Stimulated activated CD4-positive, alpha-beta T cell treated with anti-CD3 and anti-CD28 coated beads, Interleukin-1b, Interleukin-23, amount 100 ng/mL, for 4 hours (primary cell): ENCODE results near the gene SORL1-AS1.

Experiments used
- DNase-seq, 2 donors: peaks; one replicate each; pipeline ENCODE4 v3.0.0-alpha.2; 2020; ENCODE audit warnings: low read depth in 2 of 2

SORL1-AS1 gene

DNA sequence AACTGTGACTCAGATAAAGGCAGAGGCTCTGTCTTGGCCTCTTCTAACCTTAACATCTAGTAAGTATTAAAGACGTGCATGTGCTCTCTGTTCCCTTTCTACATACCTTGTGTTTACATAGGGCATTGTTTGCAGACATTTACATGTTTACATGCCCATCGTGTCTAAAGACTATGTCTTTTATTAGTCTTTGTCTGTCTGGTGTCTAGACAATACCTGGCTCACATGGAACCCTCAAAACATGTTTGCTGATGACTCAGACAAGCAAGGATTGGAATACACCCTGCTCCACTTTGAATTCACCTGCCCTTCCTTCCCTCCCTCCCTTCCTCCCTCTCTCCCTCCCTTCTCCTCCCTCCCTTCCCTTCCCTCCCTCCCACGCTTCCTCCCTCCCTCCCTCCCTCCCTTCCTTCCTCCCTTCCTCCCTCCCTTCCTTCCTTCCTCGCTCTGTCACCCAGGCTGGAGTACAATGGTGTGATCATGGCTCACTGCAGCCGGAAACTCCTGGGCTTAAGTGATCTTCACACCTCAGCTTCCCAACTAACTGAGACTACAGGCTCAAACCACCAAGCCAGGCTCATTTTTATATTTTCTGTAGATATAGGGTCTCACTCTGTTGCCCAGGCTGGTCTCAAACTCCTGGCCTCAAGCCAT is 23.7 kb upstream of the SORL1-AS1 start:
- no peak for DNase-seq

DNA sequence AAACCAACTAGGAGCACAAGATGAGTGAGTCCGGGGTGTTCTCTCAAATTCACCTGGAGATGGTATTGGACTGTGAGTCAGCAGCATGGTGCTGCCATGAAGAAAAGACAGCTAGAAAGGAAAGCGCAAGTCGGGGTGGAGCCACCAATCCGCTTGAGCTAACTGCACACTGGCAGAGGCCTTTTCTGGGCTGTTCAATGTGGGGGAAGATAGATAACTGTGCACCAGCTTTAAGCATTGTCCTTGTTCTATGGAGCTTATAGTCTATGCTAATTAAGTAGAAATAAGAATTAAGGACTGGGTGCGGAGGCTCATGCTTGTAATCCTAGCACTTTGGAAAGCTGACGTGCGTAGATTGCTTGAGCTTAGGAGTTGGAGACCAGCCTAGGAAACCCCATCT is 21.9 kb upstream of the SORL1-AS1 start:
- DNase-seq, result no peak

DNA sequence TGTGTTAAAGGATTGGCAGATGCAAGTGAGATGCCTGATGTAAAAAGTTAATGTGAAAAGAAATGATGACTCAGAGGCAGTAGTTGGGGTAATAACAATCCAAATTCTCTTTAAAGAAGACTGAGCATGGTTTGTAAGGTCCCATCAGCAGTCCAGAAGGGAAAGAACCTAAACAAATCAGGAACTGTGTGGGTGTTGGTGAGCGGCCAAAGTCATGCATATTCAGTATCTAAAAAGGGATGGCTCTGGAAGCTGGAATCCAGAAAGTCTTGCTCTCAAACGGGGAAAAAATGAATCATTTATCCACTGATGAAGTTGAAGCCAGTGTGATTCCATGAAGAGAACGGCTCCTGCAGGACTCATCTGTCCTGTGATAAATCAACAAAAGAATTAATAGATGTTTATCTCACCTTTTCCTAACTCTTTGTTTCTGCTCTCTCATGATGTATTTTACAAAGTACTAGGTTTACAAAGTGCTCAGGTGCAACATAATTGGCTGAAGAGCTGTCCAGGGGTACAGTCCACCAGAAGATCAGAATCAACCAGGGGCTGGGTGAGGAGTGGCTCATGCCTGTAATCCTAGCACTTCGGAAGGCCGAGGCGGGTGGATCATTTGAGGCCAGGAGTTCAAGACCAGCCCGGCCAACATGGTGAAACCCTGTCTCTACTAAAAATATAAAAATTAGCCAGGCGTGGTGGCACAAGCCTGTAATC is 20.5 kb upstream of the SORL1-AS1 start:
- no peak for DNase-seq

DNA sequence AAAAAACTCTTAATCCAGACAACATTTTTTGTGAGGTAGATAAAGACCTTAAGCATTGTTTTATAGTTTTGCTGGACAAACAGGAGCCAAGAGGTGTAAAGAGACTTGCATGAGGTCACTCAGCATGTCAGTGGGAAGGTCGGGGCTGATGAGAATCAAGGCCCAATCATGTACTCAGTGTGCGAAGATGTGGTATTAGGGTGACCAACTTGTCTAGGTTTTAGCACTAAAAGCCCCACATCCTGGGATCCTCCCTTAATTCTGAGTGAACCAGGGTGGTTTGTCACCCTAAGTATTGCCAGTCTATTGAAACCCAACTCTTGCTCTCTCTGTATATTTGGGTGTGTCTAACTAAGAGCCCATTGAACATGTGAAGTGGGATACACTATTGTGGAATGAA is 19.5 kb upstream of the SORL1-AS1 start:
- DNase-seq, result no peak

DNA sequence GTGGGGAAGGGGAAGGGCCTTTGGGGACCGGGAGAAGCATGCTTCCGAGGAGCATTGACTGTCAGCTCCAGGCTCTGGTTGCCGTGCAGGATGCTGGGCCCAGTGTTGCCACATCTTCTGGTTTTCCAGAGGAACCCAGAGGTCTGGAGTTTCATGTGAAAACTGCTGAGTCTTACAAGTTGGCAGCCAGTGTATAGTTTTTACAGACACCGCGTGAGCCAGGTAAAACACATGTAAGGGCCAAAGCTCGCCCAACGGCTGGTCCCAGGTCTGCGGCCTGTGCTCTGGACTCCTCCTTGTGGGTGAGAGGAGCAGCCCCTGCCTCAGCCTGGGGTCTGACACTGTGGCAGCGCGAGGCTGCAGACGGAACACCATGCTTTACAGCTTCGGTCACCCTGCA is 18.4 kb upstream of the SORL1-AS1 start:
- no peak for DNase-seq

DNA sequence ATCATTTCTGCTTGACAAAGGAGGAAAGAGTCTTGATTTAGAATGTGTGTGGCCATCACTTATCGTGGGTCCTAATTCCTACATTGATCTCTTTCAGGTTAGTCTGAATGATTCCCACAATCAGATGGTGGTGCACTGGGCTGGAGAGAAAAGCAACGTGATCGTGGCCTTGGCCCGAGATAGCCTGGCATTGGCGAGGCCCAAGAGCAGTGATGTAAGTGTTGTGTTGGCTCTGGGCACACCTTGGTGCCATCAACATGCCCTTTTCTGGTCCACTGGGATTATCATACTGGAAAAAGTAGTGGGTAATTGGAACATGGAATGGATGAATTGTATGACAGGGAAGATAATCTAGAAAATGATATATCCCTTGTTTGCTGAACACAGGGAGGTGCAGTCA is 17.1 kb upstream of the SORL1-AS1 start:
- no peak for DNase-seq

DNA sequence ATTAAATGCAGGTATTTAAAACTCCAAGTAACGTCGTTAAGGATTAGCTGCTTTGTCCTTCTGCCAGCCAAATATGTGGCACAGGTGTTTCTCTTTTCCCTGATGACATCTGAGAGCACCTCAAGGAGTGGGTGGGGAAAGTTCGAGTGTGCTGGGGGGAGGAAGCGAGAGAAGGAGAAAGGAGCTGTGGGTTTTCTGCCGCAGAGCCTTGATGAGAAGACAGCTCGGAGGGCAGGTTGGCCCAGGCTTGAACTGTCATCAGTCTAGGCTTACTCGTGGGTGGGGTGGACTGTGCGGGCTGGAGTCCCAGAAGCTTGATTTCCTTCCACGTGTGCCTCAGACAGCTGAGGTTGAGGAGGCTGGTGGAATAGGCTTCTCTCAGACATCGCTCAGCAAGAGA is 15.2 kb upstream of the SORL1-AS1 start:
- DNase-seq, result peak; percentile 62 to 83

DNA sequence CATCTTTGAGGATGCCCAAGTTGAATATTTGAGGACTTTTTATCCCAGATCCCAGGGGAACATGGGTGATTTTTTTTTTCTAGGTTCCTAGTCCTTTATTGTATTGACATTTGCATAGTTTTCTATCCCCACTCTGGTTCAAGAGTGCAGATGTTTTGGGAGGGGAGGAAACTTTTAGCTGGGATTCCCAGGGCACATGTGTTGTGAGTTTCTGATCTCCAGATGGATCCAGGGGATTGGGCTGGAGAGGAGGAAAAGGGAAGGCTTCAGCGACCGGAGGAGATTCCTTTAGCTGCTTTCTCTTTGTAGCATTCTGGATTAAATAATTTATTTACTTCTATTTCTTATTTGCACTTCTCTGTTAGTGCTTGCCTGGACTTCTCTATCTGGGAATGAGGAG is 14.7 kb upstream of the SORL1-AS1 start:
- DNase-seq, result no peak

DNA sequence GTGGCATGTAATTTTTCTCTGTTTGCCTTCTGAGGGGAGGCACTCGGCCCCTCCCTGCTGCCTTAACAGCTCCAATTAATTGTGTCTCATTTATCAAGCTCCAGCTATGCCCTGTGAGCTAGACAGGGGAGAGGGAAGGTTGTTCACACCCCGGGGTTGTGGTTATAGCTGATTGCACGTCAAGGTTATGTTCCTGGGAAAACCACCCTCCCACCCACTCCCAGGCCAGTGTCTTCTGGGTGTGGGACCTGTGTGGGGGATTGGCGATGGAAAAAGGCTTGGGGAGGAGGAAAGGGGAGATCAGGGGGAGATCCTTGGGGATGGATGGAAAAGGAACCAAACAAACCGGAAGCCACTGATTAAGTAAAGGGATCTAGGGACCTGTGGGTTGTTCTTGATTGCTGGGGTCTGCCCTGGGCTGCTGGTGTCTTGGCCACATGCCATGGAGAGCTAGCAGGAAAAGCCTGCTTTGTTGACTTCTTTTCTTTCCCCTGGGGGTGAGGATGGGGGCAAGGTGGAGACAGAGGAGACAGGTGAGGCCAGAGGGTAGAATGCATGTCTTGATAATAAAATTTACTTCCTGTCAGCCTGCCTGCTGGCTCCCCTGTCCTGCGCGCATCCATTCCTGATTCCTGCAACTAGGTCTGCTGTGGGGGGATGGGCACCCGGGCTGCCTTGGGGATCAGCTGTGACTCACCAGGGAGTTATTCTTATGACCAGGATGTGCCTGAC is 13.5 kb upstream of the SORL1-AS1 start:
- DNase-seq, result peak in 1 of 2 donors; percentile 20

DNA sequence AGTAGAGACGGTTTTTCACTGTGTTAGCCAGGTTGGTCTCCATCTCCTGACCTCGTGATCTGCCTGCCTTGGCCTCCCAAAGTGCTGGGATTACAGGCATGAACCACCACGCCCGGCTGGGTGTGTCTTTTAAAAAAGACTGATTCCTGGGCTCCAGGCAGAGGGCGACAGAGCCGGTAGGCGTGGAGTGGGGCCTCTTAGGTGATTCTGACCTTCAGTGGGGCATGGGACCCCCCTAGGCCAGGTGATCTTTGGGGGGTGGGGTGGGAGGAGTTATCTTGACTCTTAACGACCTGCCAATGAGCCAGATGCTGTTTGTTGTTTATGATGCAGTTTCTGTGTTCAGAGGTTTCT is 12.9 kb upstream of the SORL1-AS1 start:
- DNase-seq, result no peak

DNA sequence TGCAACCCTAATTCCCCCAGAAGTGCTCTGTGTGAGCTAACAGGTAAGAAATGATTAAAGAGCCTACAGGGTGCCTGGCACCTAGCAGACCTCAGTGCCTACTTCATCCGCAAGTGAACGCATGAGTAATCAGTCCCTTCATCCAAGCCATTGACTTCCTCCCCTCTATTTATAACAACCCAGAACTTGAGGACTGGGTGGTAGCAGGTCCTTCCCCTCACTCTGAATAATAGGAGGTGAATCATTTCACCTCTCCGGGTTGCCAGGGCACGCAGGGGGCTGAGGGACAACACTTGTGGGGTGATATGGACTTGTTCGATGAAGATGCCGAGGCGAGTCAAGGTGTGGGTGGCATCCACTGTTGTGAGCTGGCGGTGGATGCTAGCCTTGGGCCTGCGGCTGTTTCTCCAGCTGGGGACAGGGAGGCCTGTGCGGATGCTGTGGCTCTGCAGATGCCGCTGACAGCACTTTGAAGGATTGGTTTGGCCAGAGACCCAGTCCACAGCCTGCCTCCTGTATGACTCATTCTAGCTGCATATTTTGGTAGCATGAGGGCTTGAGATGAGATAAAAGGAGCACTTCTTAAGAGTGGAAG is 11.7 kb upstream of the SORL1-AS1 start:
- peak; percentile 54 to 57 for DNase-seq

DNA sequence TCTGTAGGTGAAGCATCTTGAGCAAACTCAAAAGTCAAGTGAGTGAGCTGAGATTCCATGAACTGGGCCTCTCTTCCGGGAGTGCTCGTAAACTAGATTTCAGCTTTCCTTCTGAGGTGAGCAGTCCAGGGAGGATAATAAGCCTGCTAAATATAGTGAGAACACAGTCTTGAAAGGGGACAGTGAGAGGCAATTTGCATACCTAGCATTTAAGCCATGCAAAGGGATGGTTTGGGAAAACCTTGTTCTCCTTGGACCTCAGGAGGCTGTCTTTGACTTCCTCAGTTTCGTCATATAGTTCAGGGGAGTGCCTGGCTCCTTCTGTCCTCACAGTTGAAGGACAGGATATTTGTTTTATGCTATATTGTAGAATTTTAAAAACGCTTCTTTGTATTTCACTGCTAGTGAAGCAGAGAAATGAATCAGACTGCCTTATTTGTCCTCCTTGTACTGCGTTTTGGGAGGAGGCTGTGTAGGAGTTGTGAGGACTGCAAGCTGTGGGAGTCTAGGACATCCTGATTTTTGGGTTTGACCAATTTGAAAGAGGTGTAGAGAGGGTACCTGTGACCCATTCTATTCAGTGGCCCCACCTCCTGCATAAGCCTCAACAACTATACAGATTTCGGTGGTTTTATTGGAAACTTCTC is 11.0 kb upstream of the SORL1-AS1 start:
- DNase-seq, result no peak

DNA sequence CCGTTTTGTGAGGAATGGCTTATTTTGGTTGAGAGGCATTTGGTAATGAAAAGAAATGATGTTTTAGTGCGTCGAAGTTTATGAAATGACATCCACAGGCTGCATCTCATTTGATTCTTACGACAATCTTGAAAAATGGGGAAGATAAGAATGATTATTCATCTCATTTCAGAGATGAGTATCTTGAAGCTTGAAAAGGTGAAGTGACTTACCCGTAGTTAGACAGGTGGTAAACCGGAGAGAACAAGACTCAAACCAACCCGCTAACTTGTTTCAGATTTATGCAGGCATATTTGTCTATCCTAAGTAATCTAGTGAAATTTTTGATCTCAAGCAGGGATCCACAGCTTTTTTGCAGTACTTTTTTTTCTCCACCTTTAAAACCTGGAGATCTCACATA is 9.1 kb upstream of the SORL1-AS1 start:
- DNase-seq, result no peak

DNA sequence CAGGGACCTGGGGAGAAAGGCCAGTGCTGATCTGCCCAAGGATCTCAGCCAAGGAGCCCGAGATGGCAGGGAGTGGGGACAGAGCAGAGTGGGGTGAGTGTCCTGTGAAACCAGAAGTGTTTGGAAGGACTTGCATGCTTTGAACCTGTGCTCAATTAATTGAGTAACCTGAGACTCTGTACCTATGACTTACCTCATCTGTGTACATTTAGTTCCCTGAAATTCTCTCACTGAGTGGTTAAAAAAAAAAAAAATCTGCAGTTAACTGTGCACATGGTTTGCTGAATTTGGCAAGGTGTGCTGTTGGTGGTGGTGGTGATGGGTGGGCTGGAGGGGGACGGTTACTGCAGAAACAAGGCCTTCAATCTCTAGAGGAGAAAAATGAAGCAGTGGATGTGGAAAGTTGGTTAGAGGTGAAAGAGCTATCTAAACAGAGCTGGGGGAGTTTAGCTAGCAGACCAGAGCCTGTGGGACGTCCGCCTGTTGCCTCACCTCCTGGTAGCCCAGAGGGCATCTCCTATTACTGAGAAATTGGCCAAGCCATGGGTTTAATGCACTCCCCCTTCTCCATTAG is 8.3 kb upstream of the SORL1-AS1 start:
- no peak for DNase-seq

DNA sequence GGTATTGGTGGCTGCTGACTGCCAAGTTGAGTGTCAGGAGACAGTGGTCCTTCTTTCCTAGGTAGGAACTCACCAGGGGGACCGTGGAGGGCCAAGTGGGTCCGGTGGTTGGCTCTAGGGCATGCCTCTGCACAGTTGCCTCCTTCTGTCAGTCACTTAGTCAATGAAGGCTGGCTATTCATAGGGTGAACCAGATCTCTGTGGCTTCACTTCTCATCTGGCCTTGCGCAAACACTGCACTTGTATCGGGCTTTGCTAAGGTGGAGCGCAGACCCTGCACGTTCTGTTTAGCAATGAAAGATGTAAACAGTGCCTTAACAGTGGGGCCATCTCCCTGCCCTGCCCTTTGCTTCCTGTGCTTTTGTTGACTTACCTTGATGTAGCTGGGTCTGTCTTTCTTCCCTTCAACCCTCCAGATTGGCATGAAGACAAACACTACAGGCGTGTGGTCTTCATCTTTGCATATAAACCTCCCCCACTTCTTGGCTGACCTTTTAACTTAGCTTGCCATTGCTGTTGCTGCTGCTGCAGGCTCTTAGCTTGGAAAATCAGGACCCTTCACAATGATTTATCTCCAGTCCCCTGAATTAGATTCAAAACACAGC is 6.7 kb upstream of the SORL1-AS1 start:
- DNase-seq, result no peak

DNA sequence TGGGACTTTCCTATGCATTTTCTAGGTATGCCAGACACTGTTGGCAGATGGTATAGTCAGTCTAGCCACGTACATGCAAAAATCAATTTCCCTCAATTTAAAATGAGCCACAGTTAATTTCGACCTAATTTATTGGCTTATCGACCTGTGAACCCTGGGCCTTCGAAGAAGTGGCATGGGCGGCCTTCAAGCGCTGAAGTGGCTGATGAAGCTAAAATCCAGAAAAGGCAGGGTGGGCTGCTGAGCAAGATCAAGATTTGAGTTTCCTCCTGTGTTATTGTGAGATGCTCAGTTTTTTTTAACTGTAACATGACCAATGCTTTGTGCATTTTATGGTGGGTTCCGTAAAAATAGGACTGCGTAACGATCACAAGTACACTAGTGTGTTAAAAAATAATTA is 5.8 kb upstream of the SORL1-AS1 start:
- no peak for DNase-seq

DNA sequence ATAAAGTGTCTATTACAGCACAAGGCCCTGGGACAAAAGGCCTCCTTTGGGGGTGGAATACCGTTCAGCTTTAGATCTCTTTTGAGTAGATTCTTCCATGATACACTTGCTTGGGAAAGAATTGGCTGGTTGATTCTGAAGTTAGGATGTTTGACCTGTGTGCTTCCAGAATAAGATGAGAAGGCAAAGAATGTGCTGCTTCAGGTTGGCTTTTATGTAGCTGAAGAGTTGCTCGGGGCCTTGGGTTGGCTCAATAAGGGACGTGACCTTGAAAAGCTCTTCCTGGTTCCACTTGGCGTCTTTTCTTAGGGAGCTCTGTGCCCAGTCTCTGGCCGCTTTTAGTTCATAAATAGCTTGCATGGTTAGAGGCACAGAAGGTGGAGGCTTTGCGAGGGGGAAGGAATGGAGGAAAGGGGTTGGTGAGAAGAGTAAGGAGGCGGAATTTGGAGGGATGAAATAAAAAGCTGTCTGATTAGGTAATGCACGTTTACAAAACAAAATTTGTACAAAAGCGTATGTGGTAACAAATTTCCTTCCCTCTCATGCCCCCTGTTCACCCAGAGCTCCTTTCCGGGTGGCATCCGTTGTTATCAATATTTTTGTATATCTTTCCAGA is 4.2 kb upstream of the SORL1-AS1 start:
- no peak for DNase-seq

DNA sequence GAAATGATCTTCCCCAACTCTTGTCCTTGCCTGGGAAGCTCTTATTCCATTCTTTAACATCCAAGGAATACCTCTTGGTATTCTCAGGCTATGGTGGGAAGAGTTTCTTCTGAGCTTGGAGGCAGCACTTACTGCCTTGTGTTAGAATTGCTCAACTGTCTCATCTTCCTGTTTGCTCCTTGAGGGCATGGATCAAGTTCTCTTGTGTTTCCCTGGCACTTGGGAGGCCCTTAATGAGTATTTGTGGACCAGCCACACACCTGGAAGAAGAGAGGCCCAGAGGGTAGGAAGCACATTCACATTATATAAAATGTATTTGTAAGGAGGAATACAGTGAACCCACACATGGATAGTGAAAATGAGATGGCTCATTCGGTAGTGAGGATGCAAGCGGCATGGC is 3.4 kb upstream of the SORL1-AS1 start:
- DNase-seq, result no peak

DNA sequence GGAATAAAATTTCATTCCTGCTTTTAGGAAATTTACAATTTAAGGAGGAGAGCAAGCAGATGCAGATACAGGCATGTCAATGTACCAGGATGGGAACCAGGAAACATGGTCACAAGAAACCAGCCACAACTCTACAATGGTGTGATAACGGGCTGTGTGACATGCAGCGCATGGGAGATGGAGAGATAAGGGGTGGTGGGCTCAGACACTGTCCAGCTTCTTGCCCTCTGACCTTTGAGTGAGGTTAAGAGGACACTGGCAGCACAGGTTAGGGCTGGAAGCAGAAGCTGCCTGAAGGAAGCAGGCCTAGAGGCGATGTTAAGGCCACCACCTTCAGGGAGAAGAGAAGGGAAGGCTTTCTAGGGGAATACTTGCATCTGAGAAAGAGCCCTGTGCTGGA is 2.3 kb upstream of the SORL1-AS1 start:
- DNase-seq, result no peak

DNA sequence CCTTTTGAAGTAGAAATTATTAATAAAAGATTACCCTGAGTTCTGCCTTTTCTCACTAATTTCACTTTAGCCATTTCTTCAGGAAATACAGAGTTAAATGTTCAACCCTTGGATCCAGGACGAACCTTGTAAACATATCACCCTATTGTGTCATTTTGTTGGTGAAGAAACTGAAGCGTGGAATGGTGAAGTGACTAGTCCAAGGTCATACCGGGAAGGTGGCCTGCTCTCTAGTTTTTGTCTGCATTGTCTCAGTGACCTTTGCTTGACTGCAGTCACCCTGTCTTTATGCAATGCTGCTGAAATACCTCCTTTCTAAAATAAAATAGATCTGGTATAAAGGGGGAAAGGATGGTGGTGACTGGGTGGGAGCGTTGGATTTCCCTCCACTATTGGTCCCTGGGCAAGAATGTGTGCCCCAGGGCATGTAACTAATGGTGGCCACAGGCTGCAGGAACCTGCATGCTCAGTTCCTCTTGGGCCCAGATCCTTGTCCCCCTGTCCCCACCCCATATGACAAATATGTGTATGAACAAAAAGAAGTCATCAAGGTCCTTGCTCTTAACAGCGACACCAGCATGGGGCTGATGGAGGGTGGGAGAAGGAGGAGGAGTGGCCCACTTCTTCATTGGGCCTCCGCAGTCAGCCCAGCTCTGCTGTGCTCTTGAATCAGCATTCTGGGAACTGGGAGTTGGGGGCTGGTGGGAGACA is 977 bp upstream of the SORL1-AS1 start:
- DNase-seq, result no peak
